HCT116 (cell line): ENCODE results near the gene CCDC87. TPM values are rescaled to one million over a fixed set of nuclear protein-coding genes. Genes with fewer than 3 reads are reported as not detected.

ENCODE experiments used
- ATAC-seq: fragments of 200-7000 bp; cut with Tn5 transposase; 2 replicates; pipeline ENCODE4 v1.9.1; 2020; ENCODE audit warnings: mild to moderate bottlenecking, moderate library complexity
- BruUV-seq: library from RNA; stranded (reverse); fragments of 400-500 nt; replicated peaks from 2 replicates; lab custom pipeline; 2021; lab: Mats Ljungman, UMichigan
- CTCF ChIA-PET: fragments of 300-600 bp; sonication (Branson Sonifier 250); formaldehyde crosslinking; loops from one replicate; lab custom pipeline; 2021; ENCODE audit warnings: antibody characterized with exemption; lab: Charles Lee
- POLR2A ChIA-PET: fragments of 300-600, 350-600 bp; sonication (Branson Sonifier 250); formaldehyde crosslinking; loops from one replicate; lab custom pipeline; 2021; ENCODE audit warnings: antibody characterized with exemption; lab: Charles Lee
- RAD21 ChIA-PET, 2 experiments: fragments of 300-600 bp; sonication (Branson Sonifier 250); formaldehyde crosslinking; loops; one replicate each; lab custom pipeline; 2023; ENCODE audit warnings: low total read pairs in 2 of 2; ENCODE audit not compliant: uncharacterized antibody in 2 of 2, unreplicated experiment in 2 of 2, low non-redundant PET in 1 of 2; lab: Charles Lee
- DNase-seq: peaks from one replicate; pipeline ENCODE4 v3.0.0-alpha.2; 2010; ENCODE audit warnings: low read depth, low spot score
- H2AFZ ChIP-seq: fragments of 200-600 bp; shearing (Covaris generic), sonication (generic); 2 replicates; pipeline ENCODE4 v1.6.1; 2017; ENCODE audit warnings: low read depth, mixed run types, mixed read lengths, antibody characterized with exemption, low read length; ENCODE audit not compliant: poor library complexity, severe bottlenecking
- H3K27ac ChIP-seq: 2 replicates; pipeline ENCODE4 v1.5.1; 2012; ENCODE audit warnings: low read depth, low read length
- H3K27me3 ChIP-seq: fragments of 200-600 bp; sonication (generic); 2 replicates; pipeline ENCODE4 v1.6.1; 2016; ENCODE audit warnings: mixed run types, low read length, mixed read lengths; ENCODE audit not compliant: insufficient read depth
- H3K36me3 ChIP-seq, 2 experiments: fragments of 200-500 bp in 1 of 2; fragments of 200-600 bp in 1 of 2; sonication (Bioruptor generic) in 1 of 2; sonication (generic) in 1 of 2; 2 replicates each; pipeline versions ENCODE4 v1.5.1 to v1.6.1; 2014 to 2016; ENCODE audit warnings: low read length in 2 of 2, inconsistent platforms in 1 of 2, mixed read lengths in 1 of 2, mixed run types in 1 of 2; ENCODE audit not compliant: insufficient read depth in 2 of 2, control insufficient read depth in 1 of 2
- H3K4me1 ChIP-seq, 2 experiments: fragments of 200-600 bp in 1 of 2; sonication (generic) in 1 of 2; 2 replicates each; pipeline versions ENCODE4 v1.5.1 to v1.6.1; 2012 to 2017; ENCODE audit warnings: low read length in 2 of 2, inconsistent platforms in 1 of 2, mild to moderate bottlenecking in 1 of 2, mixed read lengths in 1 of 2, mixed run types in 1 of 2, moderate library complexity in 1 of 2; ENCODE audit not compliant: insufficient read depth in 2 of 2, control insufficient read depth in 1 of 2
- H3K4me2 ChIP-seq: fragments of 200-600 bp; sonication (generic); 2 replicates; pipeline ENCODE4 v1.6.1; 2017; ENCODE audit warnings: mixed run types, low read length, mixed read lengths
- H3K4me3 ChIP-seq, 2 experiments: fragments of 200-600 bp in 1 of 2; sonication (generic) in 1 of 2; replicated peaks in 1 of 2; 2 replicates each; pipeline ENCODE4 v1.5.1; 2011 to 2016; ENCODE audit warnings: low read length in 2 of 2, control low read depth in 1 of 2, low read depth in 1 of 2, mild to moderate bottlenecking in 1 of 2, mixed read lengths in 1 of 2, mixed run types in 1 of 2
- H3K79me2 ChIP-seq: fragments of 200-600 bp; sonication (generic); 2 replicates; pipeline ENCODE4 v1.6.1; 2017; ENCODE audit warnings: mild to moderate bottlenecking, mixed run types, low read length, moderate library complexity, mixed read lengths; ENCODE audit not compliant: insufficient read depth
- H3K9ac ChIP-seq: fragments of 200-600 bp; sonication (generic); 2 replicates; pipeline ENCODE4 v1.6.1; 2016; ENCODE audit warnings: low read length, mixed read lengths
- H3K9me2 ChIP-seq: fragments of 200-600 bp; sonication (generic), shearing (Covaris generic); 2 replicates; pipeline ENCODE4 v1.6.1; 2017; ENCODE audit warnings: mixed run types, mild to moderate bottlenecking, moderate library complexity; ENCODE audit not compliant: insufficient read depth
- H3K9me3 ChIP-seq, 2 experiments: fragments of 200-500 bp in 1 of 2; fragments of 200-600 bp in 1 of 2; sonication (Bioruptor generic) in 1 of 2; sonication (generic) in 1 of 2; 2 replicates each; pipeline ENCODE4 v1.6.1; 2014 to 2017; ENCODE audit warnings: low read length in 2 of 2, mixed read lengths in 2 of 2, inconsistent platforms in 1 of 2, low read depth in 1 of 2, mild to moderate bottlenecking in 1 of 2, mixed run types in 1 of 2, moderate library complexity in 1 of 2; ENCODE audit not compliant: control insufficient read depth in 1 of 2, insufficient read depth in 1 of 2
- H4K20me1 ChIP-seq: fragments of 200-600 bp; sonication (generic), shearing (Covaris generic); 2 replicates; pipeline ENCODE4 v1.6.1; 2017; ENCODE audit warnings: mixed run types, mild to moderate bottlenecking, moderate library complexity; ENCODE audit not compliant: insufficient read depth
- CEBPB ChIP-seq: IDR thresholded peaks from 2 replicates; pipeline ENCODE4 v1.6.1; 2012; ENCODE audit warnings: low read depth
- EGR1 ChIP-seq: IDR thresholded peaks from 2 replicates; pipeline ENCODE4 v1.6.1; 2012; ENCODE audit warnings: low read depth
- ELF1 ChIP-seq: IDR thresholded peaks from 2 replicates; pipeline ENCODE4 v1.6.1; 2012; ENCODE audit warnings: low read depth, borderline replicate concordance
- EZH2 ChIP-seq: fragments of 200-600 bp; sonication (generic); IDR thresholded peaks from 2 replicates; pipeline ENCODE4 v1.6.1; 2017; ENCODE audit warnings: antibody characterized with exemption, mixed run types
- POLR2A ChIP-seq: IDR thresholded peaks from 2 replicates; pipeline ENCODE4 v1.7.0; 2011; ENCODE audit warnings: borderline replicate concordance; ENCODE audit not compliant: insufficient read depth, insufficient read length; ENCODE audit errors: extremely low read depth
- POLR2AphosphoS5 ChIP-seq: IDR thresholded peaks from 2 replicates; pipeline ENCODE4 v1.6.1; 2011; ENCODE audit warnings: mild to moderate bottlenecking, low read depth, low read length, moderate library complexity
- RAD21 ChIP-seq: IDR thresholded peaks from 2 replicates; pipeline ENCODE4 v1.6.1; 2012; ENCODE audit warnings: low read depth, mild to moderate bottlenecking
- REST ChIP-seq: IDR thresholded peaks from 2 replicates; pipeline ENCODE4 v1.6.1; 2012; ENCODE audit warnings: low read depth
- SP1 ChIP-seq: IDR thresholded peaks from 2 replicates; pipeline ENCODE4 v1.6.1; 2012; ENCODE audit warnings: low read depth
- TCF7L2 ChIP-seq: IDR thresholded peaks from 2 replicates; pipeline ENCODE4 v1.7.0; 2011; ENCODE audit warnings: borderline replicate concordance, inconsistent platforms; ENCODE audit not compliant: insufficient read depth, insufficient read length; ENCODE audit errors: extremely low read depth
- ZFX ChIP-seq: fragments of 450-650 bp; IDR thresholded peaks from 2 replicates; pipeline ENCODE4 v1.6.1; 2017
- ZNF274 ChIP-seq: fragments of 200-500 bp; sonication (Bioruptor generic); IDR thresholded peaks from 2 replicates; pipeline ENCODE4 v1.6.1; 2014; ENCODE audit warnings: mild to moderate bottlenecking, low read depth, low read length, inconsistent platforms
- intact Hi-C: fragments of 100-400 bp; cut with micrococcal nuclease; formaldehyde crosslinking; loops from 2 replicates; pipeline ENCODE4 v1.10.0; 2022
- total RNA-seq: library from RNA; stranded (reverse); gene quantifications from one replicate; pipeline ENCODE4 v1.2.1, GENCODE V29; 2021; ENCODE audit not compliant: unreplicated experiment

Gene CCDC87
- total RNA-seq, 1 experiment from 2014 or later: 0.39 TPM

DNA sequence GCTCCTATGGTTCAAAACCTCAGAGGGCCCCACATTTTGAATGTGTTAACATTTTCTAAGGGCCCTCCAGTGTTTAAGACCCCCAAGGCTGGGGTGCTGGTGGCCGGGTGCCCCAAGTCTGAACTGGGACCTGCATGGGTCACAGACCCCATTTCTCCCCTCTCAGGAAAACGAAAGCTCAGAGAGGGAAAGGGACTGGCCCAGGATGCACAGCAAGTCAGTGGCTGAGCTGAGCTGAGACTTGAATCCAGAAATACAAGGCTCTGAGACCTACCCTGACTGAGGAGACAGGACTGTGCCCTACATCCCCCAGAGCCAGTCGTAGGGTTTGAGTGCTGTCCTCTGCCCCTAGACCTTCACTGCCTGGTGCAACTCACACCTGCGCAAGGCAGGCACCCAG lies 42.0 kb downstream of the CCDC87 start:
- Histone ChIP-seq H3K4me3 (no peak overlapping the region), H2AFZ (no peak overlapping the region), H3K27me3 (no peaks in the 10 kb centered on the region), H3K9me3 (no peaks in the 10 kb centered on the region), H3K36me3 (no peaks in the 10 kb centered on the region), H3K4me1 (peaks cover 0 to 6% of the 10 kb centered on the region in 2 experiments; a peak in 2 of 4 replicates), H3K9me2 (no peaks in the 10 kb centered on the region), H3K27ac (no peak overlapping the region), H4K20me1 (no peaks in the 10 kb centered on the region), H3K4me2 (no peak overlapping the region), H3K9ac (no peak overlapping the region), H3K79me2 (no peaks in the 10 kb centered on the region)
- intact Hi-C loops: no loop called here
- BruUV-seq: no TSS peak
- CTCF ChIA-PET: no interaction called here
- RAD21 ChIA-PET: no interaction called here
- TF ChIP-seq CEBPB: no peak
- TF ChIP-seq POLR2AphosphoS5: no peak
- no peak for TF ChIP-seq EGR1
- no peak for TF ChIP-seq RAD21
- TF ChIP-seq REST: no peak
- no peak for TF ChIP-seq SP1
- TF ChIP-seq ZNF274: no peak
- no peak for TF ChIP-seq ELF1
- no peak for TF ChIP-seq EZH2
- TF ChIP-seq ZFX: no peak
- TF ChIP-seq TCF7L2: no peak
- TF ChIP-seq POLR2A: no peak
- POLR2A ChIA-PET: no interaction called here
- no peak for ATAC-seq
- DNase-seq: no peak
